KOPT-K1 (cell line): Measurements from ENCODE around the gene IKZF1.

Experiments used
- H3K27ac ChIP-seq: fragments of 200-600 bp; sonication (generic); 2 replicates; pipeline ENCODE4 v1.5.1; 2016; ENCODE audit warnings: antibody characterized with exemption, mild to moderate bottlenecking, low read depth, low read length; ENCODE audit not compliant: poor library complexity, severe bottlenecking
- H3K36me3 ChIP-seq: fragments of 200-600 bp; sonication (generic); 2 replicates; pipeline ENCODE4 v1.5.1; 2017; ENCODE audit warnings: antibody characterized with exemption, mild to moderate bottlenecking, low read length, moderate library complexity; ENCODE audit not compliant: insufficient read depth
- H3K9me3 ChIP-seq: fragments of 200-600 bp; sonication (generic); 2 replicates; pipeline ENCODE4 v1.5.1; 2017; ENCODE audit warnings: antibody characterized with exemption, low read length, mild to moderate bottlenecking; ENCODE audit not compliant: insufficient read depth, poor library complexity, severe bottlenecking

The IKZF1 gene

GRCh38 chr7:50348469-50349162, 44.1 kb downstream of the IKZF1 start:
- Histone ChIP-seq H3K27ac (peak overlapping the region; percentile 98), H3K36me3 (peaks cover 82% of the 10 kb centered on the region), H3K9me3 (no peaks in the 10 kb centered on the region)

GRCh38 chr7:50349399-50349798, 44.9 kb downstream of the IKZF1 start:
- Histone ChIP-seq H3K9me3 (no peaks in the 10 kb centered on the region), H3K36me3 (peaks cover 82% of the 10 kb centered on the region), H3K27ac (peak overlapping the region; percentile 98)

- Histone ChIP-seq H3K9me3 (no peaks in the 10 kb centered on the region), H3K27ac (peak overlapping the region; percentile 98), H3K36me3 (peaks cover 85% of the 10 kb centered on the region)
Measured at GRCh38 chr7:50349963-50350944, 45.7 kb downstream of the IKZF1 start.

- Histone ChIP-seq H3K27ac (peak overlapping the region; percentile 98), H3K9me3 (no peaks in the 10 kb centered on the region), H3K36me3 (peaks cover 83% of the 10 kb centered on the region)
Measured at GRCh38 chr7:50351267-50351666, 46.8 kb downstream of the IKZF1 start.

GRCh38 chr7:50352282-50352681, 47.8 kb downstream of the IKZF1 start:
- Histone ChIP-seq H3K27ac (peak overlapping the region; percentile 98), H3K9me3 (no peaks in the 10 kb centered on the region), H3K36me3 (peaks cover 83% of the 10 kb centered on the region)

DNA sequence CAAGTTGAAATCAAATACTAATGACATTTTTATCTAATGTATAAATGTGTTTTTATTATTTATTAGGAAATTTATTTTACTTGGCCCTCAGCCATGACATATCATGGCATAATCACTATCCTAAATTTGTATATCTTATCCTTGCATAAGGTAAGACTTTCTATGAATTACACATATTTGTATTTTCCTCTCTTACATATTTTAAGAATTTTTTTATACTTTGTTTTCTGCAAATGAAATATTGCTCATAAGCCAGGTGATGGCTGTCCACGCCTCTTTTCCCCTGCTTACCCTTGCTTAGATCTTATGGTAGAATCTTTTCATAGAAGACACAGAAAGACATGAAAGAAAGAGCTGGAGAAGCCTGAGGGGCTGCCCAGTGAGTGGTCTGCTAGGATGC, 48.2 kb downstream of the IKZF1 start:
- Histone ChIP-seq H3K9me3 (no peaks in the 10 kb centered on the region), H3K36me3 (peaks cover 83% of the 10 kb centered on the region), H3K27ac (peak overlapping the region; percentile 98)

GRCh38 chr7:50353201-50353600, 48.7 kb downstream of the IKZF1 start:
- Histone ChIP-seq H3K36me3 (peaks cover 83% of the 10 kb centered on the region), H3K9me3 (no peaks in the 10 kb centered on the region), H3K27ac (peak overlapping the region; percentile 98)

- Histone ChIP-seq H3K9me3 (no peaks in the 10 kb centered on the region), H3K27ac (peak overlapping the region; percentile 98), H3K36me3 (peaks cover 83% of the 10 kb centered on the region)
Measured at GRCh38 chr7:50353894-50354595, 49.5 kb downstream of the IKZF1 start.

GRCh38 chr7:50355817-50356178, 51.3 kb downstream of the IKZF1 start:
- Histone ChIP-seq H3K27ac (peak overlapping the region; percentile 99), H3K36me3 (peaks cover 80% of the 10 kb centered on the region), H3K9me3 (no peaks in the 10 kb centered on the region)

- no peaks in the 10 kb centered on the region for H3K9me3 ChIP-seq
- peak overlapping the region; percentile 99 for H3K27ac ChIP-seq
- peaks cover 84% of the 10 kb centered on the region for H3K36me3 ChIP-seq
Measured at GRCh38 chr7:50356212-50356944, 51.9 kb downstream of the IKZF1 start.

DNA sequence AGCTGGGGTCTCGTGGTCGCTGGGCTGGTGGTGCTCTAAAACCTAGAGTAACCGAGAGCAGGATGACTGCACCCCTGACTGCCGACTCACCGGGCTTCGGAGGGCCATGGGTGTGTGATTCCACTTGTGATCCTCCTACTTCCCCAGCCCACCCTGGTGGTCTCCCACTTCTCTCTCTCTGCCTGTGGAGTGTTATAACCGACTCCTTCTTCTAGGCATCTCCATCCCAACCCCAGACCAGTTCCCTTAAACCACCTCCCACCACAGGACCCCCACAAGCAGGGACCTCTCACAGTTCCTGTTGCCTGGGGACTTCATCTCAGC, 52.4 kb downstream of the IKZF1 start:
- Histone ChIP-seq H3K36me3 (peaks cover 81% of the 10 kb centered on the region), H3K27ac (peak overlapping the region; percentile 99), H3K9me3 (no peaks in the 10 kb centered on the region)

- Histone ChIP-seq H3K27ac (peak overlapping the region; percentile 99), H3K9me3 (no peaks in the 10 kb centered on the region), H3K36me3 (peaks cover 82% of the 10 kb centered on the region)
Measured at GRCh38 chr7:50357426-50357825, 52.9 kb downstream of the IKZF1 start.

DNA sequence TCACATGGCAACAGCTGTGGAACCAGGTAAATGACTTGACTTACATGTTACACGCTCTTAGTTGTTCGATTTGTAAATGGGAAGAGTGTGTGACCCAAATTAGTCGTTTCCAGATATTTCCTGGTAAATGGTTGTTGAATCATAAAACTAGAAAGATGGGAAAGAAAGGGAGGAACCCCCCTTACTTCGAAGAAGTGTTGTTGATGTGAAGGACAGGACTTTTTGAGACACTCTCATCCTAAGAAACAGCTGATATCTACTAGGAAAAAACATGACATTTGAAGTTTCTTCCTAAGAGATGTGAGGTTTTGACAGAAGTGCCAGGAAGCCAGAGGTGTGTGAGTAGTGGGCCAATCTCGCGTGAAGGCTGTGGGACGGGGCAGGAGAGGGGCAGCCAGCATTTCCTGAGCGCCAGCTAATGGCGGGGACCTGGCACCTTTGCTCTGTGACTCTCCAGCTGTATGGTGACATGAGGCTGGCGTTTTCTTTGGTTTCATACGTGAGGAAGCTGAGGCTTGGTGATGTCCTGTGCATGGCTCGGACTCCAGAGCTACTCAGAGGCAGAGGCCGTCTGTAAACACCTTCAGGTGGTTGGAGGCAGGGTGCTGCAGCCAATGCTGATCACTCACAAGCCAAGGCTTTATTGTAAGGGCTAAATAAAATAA, 53.7 kb downstream of the IKZF1 start:
- peaks cover 85% of the 10 kb centered on the region for H3K36me3 ChIP-seq
- peak overlapping the region; percentile 99 for H3K27ac ChIP-seq
- no peaks in the 10 kb centered on the region for H3K9me3 ChIP-seq

- H3K27ac ChIP-seq = peak overlapping the region; percentile 99
- H3K9me3 ChIP-seq = no peaks in the 10 kb centered on the region
- peaks cover 85% of the 10 kb centered on the region for H3K36me3 ChIP-seq
Measured at GRCh38 chr7:50358779-50359178, 54.3 kb downstream of the IKZF1 start.
